GM21825 (cell line): ENCODE measurements around the gene TSEN54.
A peak's percentile ranks its signal among the peaks of the same experiment; 100 is the strongest.

Experiments
- ATAC-seq: cut with Tn5 transposase; IDR thresholded peaks from one replicate; pipeline ENCODE4 v1.9.1; 2021; ENCODE audit warnings: mild to moderate bottlenecking, moderate library complexity; ENCODE audit not compliant: unreplicated experiment

Gene TSEN54

DNA sequence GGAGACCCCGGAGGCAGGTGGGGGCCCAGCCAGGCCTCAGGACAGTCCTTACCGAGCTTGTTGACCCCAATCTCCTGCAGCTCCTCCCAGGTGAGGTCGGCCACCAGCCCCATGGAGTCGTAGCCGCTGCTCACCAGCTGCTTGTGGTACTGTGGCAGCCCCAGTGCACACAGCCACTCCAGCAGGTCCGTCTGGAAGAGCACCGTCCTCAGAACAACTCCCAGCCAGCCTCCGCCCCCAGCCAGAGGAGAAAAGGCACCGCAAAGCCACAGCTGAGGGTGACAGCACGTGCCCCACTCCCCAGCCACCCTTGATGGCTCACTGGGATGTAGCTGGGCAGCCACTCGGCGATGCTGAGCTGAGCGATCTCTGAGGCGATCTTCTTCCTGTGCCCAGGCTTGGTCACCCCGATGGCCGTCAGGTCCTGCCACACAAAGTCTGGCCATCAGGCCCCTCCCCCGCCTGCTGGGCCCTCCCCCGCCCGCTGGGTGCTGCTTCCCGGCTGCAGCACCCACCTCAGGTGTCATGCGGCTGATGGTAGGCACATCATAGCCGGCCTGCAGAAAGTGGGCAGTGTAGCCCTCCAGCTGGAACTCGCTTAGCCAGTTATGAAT lies 12.9 kb upstream of the TSEN54 start:
- ATAC-seq: no peak

GRCh38 chr17:75503976-75504346 lies 12.4 kb upstream of the TSEN54 start:
- ATAC-seq: no peak

DNA sequence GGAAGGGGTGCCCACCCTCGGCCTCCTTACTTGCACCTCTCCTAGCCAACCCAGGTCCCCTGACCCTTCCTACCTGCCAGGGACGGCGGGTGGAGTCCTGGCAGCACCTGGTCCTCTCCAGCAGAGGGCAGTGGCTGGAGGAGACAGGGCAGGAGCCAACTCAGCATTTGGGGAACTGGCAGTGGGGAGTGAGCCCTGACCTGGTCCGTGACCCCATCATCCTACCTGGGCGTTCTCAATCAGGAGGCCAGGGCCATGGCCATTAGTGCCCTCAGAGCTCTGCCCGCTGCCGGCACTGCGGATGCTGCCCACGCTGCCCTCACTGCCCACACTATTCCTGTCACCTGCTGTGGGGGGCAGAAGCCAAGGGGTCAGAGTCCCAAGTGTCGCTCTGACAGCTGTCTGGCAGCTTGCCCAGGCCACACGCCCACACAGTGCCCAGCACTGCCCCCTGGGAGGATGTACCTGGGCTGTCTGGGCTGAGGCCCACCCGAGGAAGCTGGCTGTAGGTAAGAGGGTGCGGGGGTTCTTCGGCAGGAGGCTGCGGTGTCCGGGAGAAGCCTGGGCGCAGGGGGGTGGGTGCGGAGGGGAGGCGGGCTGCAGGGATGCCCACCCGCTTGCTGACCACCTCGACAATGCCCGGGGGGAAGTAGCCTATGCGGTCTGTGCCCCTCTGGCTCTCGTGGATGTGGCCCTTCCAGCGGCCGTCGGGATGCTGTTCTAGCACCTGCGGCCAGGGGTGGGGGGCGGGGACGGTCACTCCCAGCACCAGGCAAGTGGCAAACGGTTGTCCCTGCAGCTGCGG lies 11.8 kb upstream of the TSEN54 start:
- ATAC-seq: no peak

DNA sequence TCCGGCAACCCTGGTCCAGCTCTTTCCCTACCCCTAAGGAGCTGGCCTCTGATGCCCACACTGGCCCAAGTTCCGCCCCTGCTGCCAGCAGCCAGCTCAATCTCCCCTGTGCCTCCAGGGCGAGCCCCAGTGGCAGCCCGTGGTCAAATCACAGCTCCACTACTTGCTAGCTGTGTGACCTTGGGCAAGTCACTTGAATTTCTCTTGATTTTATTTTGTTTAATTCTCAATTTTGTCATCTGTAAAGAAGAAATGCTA lies 11.2 kb upstream of the TSEN54 start:
- no peak for ATAC-seq

GRCh38 chr17:75505640-75506039 lies 10.7 kb upstream of the TSEN54 start:
- no peak for ATAC-seq

DNA sequence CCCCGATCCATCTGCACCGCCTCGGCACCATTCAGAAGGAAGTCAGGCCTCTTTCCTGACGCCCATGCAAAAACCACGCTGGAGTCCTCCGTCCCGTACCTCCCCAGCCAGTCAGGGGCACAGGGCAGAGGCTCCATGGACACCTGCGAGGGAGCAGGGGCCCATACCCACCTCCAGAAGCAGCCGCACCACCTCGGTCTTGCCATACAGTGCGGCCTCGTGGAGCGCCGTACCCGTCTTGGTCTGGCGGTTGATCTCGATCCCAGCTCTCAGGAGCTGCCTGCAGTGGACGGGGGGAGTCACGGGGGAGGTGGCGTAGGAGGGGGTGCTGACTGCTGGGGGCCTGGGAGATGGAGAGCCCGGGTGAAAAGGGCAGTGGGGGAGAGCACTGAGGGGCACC lies 10.2 kb upstream of the TSEN54 start:
- ATAC-seq: no peak

- no peak for ATAC-seq
These were observed 9.4 kb upstream of the TSEN54 start for GRCh38 chr17:75506888-75507287.

DNA sequence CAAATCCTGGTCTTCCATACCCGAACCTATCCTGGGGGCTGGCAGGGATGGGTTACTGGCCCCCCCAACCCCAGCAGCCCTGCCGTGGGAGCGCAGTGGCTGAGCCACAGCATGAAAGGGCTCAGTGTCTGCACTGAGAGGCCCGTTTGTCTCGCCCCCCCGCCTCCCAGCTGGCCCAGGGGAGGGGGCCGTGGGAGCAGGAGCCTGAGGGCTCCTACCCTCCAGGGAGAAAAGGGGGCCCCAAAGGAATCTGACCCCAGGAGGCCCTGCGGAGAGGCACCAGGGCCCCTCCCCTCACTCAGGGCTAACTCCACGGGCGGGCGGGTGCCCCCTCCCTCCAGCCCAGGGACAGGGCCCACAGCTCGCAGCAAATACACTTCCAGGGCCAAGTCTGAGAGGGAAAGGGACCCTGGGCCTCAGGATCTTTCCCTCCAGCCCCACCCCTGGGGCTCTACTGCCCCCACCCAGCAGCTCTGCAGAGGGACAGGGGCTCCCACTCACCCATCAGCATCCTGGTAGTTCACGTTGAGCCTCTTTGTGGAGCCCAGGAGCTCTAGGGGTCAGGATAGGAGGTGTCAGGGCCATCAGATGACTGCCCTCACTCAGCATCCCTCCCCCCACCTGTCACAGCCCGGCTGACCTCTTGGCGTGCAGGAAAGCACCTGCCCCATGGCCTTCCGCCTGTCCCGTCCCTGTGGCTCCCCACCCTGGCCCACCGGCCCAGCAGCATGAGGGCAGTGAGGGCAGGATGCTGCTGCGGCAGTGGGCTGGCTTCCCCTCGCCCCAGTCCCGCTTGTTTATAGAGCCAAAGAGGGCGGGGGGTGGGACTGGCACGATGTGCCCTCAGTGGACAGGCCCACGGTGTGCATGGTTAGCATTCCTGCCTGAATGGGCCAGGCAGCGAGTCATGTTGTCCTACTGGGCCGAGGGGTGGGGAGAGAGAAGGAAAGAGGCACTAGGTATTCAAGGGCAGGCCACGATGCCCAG lies 8.3 kb upstream of the TSEN54 start:
- no peak for ATAC-seq

DNA sequence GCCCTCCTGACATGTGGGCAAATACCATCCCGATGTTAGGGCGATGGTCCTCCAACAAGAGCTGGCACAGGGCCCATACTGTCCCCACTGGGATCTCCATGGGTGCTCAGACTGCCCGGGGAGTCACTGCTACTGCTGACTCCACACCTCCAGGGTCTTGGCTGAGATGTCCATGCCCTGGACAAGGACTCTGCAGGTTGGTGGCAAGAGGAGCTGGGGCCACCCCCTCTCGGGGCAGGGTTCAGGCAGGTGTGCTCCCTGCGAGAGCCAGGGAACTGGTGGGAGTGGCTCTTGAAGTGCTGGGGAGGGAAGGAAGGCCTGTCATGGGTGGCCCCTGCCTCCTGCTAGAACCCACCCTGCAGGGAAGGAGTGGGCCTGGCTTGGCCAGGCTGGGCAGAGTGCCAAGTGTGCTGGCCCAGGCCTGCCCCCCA lies 7.4 kb upstream of the TSEN54 start:
- no peak for ATAC-seq

DNA sequence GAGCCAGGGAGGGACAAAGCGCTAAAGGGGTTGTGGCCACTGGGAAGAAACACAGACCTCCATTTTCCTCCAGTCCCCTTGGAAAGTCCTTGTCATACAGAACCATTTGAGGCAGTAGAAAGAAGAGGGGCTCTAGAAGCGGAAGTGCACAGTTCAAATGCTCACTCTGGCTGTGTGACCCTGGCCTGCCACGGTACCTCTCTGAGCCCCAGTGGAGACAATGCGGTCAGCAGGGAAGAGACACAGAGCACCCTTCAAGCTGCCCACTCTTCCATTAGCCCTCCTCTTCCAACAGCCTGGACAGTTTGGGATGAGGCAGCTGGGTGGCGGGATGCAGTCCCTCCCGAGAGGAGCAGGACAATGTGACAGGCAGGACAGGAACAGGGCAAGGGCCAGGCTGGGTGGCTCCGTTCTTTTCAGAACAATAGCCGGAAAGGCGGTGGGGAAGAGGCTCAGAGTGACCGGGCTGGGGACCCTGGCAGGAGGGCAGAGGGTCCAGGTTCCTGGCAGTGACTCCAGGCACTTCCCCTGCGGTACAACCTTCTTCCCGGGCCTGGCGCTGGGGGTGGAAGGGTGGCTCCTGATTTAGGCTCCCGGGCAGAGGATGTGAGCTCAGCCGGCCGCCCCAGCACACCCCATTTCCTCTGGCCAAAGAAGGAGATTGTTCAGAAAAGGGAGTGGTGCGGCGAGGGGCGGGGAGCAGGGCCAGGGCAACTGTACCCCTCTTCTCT lies 6.6 kb upstream of the TSEN54 start:
- no peak for ATAC-seq

DNA sequence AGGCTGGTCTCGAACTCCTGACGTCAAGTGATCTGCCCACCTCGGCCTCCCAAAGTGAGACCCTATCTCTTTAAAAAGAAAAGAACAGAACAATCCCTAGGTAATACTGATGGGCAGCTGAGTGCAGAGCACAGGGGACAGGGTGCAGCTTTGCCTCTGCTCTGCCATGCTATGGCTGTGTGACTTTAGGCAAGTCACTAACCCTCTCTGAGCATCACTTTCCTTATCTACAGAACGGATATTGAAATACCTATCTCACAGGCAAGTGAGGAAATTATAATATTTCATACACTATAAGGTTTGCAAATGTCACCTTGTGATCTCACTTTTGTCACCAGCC lies 5.1 kb upstream of the TSEN54 start:
- ATAC-seq: no peak

DNA sequence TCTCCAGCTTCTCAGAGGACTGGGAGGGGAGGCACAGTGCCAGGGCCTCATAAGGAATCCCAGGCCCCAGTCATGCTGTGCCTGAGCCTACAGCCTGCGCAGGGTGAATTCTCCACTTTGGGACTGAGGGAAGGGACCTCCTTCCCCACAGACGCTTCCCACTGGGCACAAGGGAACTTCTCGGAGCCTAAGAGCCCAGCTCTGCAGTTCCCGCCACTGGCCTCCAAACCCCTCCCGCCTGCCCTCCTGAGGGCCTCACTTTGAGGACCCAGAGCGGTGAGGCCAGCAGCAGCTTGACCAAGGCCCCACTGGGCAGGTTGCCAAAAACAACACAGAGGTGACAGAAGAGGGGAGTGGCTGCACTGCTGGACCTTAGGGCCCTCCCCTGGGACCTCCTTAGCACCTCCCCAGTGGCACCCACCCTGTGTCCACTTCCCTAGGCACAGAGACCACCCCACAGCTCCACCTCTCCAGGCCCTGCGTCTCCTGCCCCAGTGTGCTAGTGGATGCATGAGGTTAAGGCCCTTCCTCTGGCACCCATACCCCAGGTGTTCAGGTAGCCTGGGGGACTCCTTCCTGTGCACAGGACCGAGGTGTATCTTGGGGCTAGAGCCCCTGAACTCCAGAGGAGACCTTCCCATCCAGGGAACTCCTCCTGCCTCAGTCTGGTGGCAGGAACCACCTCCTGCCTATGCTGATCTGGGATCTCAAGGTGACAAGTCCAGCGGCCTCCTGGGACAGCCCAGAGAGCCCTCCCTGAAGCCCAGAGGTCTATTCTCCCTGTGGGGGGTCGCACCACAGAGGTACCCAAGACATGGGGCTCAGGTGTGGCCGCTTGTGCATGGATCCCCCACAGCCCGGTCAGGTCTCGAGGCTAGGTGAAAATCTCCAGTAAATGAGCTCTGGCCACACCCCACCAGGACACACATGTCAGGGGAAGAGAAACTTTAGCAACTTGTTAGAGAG lies 4.4 kb upstream of the TSEN54 start:
- ATAC-seq: no peak

DNA sequence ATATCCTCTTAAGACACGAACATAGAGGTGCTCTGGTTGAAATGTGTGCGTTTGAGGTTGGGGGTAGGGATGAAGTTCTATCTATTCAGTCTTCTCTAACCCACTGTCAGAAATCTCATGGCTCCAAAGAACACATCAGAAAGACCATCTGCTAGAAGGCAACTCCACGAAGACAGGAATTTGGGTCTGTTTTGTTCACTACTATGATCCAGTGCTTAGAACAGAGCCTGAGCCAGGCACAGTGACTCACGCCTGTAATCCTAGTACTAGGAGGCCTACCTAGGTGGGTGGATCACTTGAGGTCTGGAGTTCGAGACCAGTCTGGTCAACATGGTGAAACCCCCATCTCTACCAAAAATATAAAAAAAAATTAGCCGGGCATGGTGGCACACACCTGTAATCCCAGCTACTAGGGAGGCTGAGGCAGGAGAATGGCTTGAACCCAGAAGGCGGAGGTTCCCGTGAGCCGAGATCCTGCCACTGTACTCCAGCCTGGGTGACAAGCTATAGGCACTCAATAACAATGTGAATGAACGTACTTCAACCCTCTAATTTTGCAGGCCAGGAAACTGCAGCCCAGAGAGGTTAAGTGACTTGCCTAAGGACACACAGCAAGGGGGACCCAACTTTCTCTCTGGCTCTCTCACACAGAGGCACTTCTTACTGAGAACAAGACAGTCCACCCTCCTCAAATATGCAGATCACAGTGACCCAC lies 3.2 kb upstream of the TSEN54 start:
- ATAC-seq: no peak

DNA sequence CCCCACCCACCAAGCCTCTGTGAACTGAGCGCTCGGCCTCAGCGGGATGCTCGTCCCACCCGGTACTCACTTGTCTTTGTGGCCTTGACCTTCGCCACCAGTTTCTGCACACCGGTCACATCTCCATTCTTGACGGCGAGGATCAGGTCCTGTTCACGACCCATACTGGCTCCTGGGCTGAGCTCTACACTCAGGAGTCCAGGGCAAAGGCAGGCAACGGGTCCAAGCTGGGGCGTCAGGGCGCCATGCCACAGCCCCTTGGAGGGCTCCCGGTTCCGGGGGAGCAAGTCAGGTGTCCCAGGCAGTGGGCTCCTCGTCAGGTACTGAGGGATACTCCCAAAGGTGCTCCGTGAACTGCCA lies 2.7 kb upstream of the TSEN54 start:
- ATAC-seq: no peak

- ATAC-seq: no peak
These were observed 1.9 kb upstream of the TSEN54 start for GRCh38 chr17:75514299-75514918.

DNA sequence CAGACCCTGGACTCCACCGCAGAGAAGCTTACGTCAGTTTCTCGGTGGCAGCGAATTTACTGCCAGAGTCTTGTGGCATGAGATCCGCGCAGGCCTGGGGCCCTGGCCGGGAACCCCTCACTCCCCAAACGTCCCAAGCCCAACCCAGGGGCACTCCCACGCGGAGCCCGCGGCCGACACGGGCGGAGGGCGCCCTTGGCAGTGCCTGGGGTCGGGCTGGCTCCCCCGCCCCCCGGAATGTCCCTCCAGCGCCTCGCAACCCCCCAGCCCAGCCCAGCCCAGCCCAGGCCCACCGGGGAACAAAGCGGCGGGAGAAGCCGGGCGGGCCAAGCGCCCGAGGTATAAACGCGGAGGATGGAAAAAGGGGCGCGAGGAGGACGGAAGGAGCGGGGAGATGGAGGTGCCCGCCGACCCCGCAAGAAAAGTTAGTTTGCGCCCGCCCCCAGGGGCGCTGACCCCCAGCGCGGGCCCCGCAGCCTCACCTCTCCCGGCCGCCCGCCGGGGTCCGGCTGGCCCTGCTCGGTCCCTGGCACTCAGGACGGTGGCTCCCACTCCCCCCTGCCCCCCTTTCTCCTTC lies 1.3 kb upstream of the TSEN54 start:
- ATAC-seq: peak; percentile 1

GRCh38 chr17:75515496-75516254 lies 653 bp upstream of the TSEN54 start, which contains the start of gene CASKIN2:
CASKIN2 (minus strand) TSS chr17:75515537; CDS start chr17:75513804, 1,733 bp downstream.
- ATAC-seq: peak; percentile 42
